Esophagus squamous epithelium (tissue), 4 donors: ENCODE measurements around the gene POLR3H.

Source experiments
- POLR2A ChIP-seq, 4 donors: fragments of 450-650 bp; IDR thresholded peaks; one replicate each; pipeline ENCODE4 v1.6.1; 2017; ENCODE audit warnings: antibody characterized with exemption in 4 of 4, mild to moderate bottlenecking in 4 of 4, moderate library complexity in 3 of 4
- TF ChIP-seq, protein P1 (sequence below), 6 experiments: fragments of 450-650 bp in 4 of 6; fragments of 200-600 bp in 2 of 6; sonication (generic) in 2 of 6; IDR thresholded peaks; one replicate each; pipeline ENCODE4 v1.5.1; 2016 to 2019; ENCODE audit warnings: antibody characterized with exemption in 6 of 6, mild to moderate bottlenecking in 4 of 6, moderate library complexity in 4 of 6

DNA sequence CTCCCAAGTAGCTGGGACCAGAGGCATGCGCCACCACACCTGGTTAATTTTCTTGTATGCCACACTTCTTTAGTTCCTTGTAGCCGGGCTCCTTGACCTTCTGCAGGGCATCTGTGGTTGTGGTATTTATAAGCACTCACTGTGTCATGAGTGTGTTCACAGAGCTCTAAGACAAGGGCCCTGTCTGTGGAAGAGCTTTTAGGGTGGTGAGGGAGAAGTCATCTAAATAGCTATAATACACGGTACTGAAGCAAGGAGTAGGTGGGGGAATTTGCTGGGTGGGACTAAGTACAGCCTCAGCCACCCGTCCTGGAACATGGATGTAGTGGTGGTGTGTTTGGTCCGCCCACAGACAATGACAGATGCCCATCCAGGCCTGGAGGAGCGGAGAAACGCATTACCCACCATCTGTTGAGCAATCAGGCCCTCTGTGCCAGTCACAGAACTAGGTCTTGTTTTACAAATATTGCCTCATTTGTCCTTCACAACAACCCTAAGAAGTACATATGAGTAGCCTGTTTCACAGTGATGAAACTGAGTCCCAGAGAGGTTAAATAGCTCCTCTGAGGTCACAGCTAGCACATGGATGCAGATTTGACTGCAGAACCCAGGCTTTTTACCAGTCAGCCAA lies 65.3 kb downstream of the POLR3H start:
- no peak for TF ChIP-seq POLR2A (IDR thresholded peaks at IDR 0.05)
- TF ChIP-seq, protein P1, sequence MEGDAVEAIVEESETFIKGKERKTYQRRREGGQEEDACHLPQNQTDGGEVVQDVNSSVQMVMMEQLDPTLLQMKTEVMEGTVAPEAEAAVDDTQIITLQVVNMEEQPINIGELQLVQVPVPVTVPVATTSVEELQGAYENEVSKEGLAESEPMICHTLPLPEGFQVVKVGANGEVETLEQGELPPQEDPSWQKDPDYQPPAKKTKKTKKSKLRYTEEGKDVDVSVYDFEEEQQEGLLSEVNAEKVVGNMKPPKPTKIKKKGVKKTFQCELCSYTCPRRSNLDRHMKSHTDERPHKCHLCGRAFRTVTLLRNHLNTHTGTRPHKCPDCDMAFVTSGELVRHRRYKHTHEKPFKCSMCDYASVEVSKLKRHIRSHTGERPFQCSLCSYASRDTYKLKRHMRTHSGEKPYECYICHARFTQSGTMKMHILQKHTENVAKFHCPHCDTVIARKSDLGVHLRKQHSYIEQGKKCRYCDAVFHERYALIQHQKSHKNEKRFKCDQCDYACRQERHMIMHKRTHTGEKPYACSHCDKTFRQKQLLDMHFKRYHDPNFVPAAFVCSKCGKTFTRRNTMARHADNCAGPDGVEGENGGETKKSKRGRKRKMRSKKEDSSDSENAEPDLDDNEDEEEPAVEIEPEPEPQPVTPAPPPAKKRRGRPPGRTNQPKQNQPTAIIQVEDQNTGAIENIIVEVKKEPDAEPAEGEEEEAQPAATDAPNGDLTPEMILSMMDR (IDR thresholded peaks at IDR 0.05) = no peak
